Measurements from ENCODE around the gene SUPT3H. TPM values are rescaled to one million over a fixed set of nuclear protein-coding genes. Genes with fewer than 3 reads are reported as not detected.

SUPT3H gene
- total and polyA plus RNA-seq, 12 donors, result 2.1 to 6.2 (median 3.5) TPM

GRCh38 chr6:45170309-45170708 is 207.4 kb downstream of the SUPT3H start:
- DNase-seq (no peak), ATAC-seq (no peak)
- intact Hi-C loops (cut with DNase I), result no loop called here
- Histone ChIP-seq H3K27me3 (no peaks in the 10 kb centered on the region), H3K36me3 (no peaks in the 10 kb centered on the region), H3K9me3 (no peaks in the 10 kb centered on the region), H3K27ac (no peak overlapping the region), H3K4me1 (peaks cover 0 to 8% (median 0%) of the 10 kb centered on the region in 9 donors), H3K4me3 (no peak overlapping the region)
- no peak for TF ChIP-seq CTCF (IDR thresholded peaks at IDR 0.05)
- WGBS, 2 donors, result 91 to 92% methylated on average over 2 of the region's 2 CpGs

GRCh38 chr6:45169815-45170214 is 207.9 kb downstream of the SUPT3H start:
- Histone ChIP-seq H3K4me3 (no peak overlapping the region), H3K4me1 (peaks cover 0 to 8% (median 0%) of the 10 kb centered on the region in 9 donors), H3K27me3 (no peaks in the 10 kb centered on the region), H3K27ac (no peak overlapping the region), H3K9me3 (no peaks in the 10 kb centered on the region), H3K36me3 (no peaks in the 10 kb centered on the region)
- ATAC-seq (no peak), DNase-seq (no peak)
- intact Hi-C loops (cut with DNase I), result no loop called here
- TF ChIP-seq CTCF (IDR thresholded peaks at IDR 0.05), result no peak
- 54 to 70% methylated on average over 2 of the region's 2 CpGs for WGBS, 2 donors

GRCh38 chr6:45163952-45164766 is 213.6 kb downstream of the SUPT3H start:
- Histone ChIP-seq H3K9me3 (no peaks in the 10 kb centered on the region), H3K27me3 (no peaks in the 10 kb centered on the region), H3K27ac (no peak overlapping the region), H3K4me3 (no peak overlapping the region), H3K4me1 (no peaks in the 10 kb centered on the region), H3K36me3 (no peaks in the 10 kb centered on the region)
- DNase-seq, result no peak
- 94 to 97% methylated on average over 3 of the region's 3 CpGs for WGBS, 2 donors
- no peak for TF ChIP-seq CTCF (IDR thresholded peaks at IDR 0.05)
- intact Hi-C loops (cut with DNase I), result no loop called here
- ATAC-seq, result no peak

GRCh38 chr6:45160305-45160704 is 217.4 kb downstream of the SUPT3H start:
- intact Hi-C loops (cut with DNase I), result no loop called here
- no peaks in the 10 kb centered on the region for H3K9me3 ChIP-seq
- WGBS, 2 donors, result 91% methylated on average over 4 of the region's 4 CpGs
- no peaks in the 10 kb centered on the region for H3K36me3 ChIP-seq
- TF ChIP-seq CTCF (IDR thresholded peaks at IDR 0.05), result no peak
- DNase-seq (no peak), ATAC-seq (no peak)
- H3K4me3 ChIP-seq, result no peak overlapping the region
- no peak overlapping the region for H3K27ac ChIP-seq
- no peaks in the 10 kb centered on the region for H3K27me3 ChIP-seq
- H3K4me1 ChIP-seq, result no peaks in the 10 kb centered on the region

All from heart right ventricle (tissue), 16 donors.